Thyroid gland (tissue), 4 donors: Measurements from ENCODE around the gene WDFY4.

Source experiments
- CTCF ChIP-seq, 6 experiments: fragments of 200-600 bp in 3 of 6; fragments of 450-650 bp in 3 of 6; sonication (generic) in 3 of 6; IDR thresholded peaks; one replicate each; pipeline ENCODE4 v1.5.1; 2016 to 2019; ENCODE audit warnings: antibody characterized with exemption in 6 of 6, mild to moderate bottlenecking in 2 of 6, inconsistent platforms in 1 of 6, moderate library complexity in 1 of 6
- POLR2A ChIP-seq, 2 donors: fragments of 450-650 bp; IDR thresholded peaks; one replicate each; pipeline ENCODE4 v1.6.1; 2017; ENCODE audit warnings: antibody characterized with exemption in 2 of 2, mild to moderate bottlenecking in 2 of 2, moderate library complexity in 1 of 2

GRCh38 chr10:48964038-48964437 is 279.4 kb downstream of the WDFY4 start:
- TF ChIP-seq CTCF (IDR thresholded peaks at IDR 0.05) (no peak), POLR2A (IDR thresholded peaks at IDR 0.05) (no peak)
